Measurements from ENCODE around the gene NSMF. TPM values are rescaled to one million over a fixed set of nuclear protein-coding genes. Genes with fewer than 3 reads are reported as not detected.

Gene NSMF
- total and polyA plus RNA-seq, 2 of the 4 experiments (the other 2 are of a cell fraction), result 7.7 to 40.9 TPM

GRCh38 chr9:137407590-137408300 is 51.4 kb downstream of the NSMF start:
- DNase-seq, result no peak
- Histone ChIP-seq H2AK5ac (ENCODE audit: low read depth, low read length) (no peak overlapping the region), H3K14ac (replicated peaks; ENCODE audit: low read depth, low read length) (no peak overlapping the region), H3K56ac (ENCODE audit: extremely low read depth, insufficient read depth, low read length) (no peak overlapping the region), H2AK9ac (replicated peaks; ENCODE audit: low read depth, low read length, poor library complexity) (peak overlapping the region; percentile 7), H3K9ac (ENCODE audit: low read depth, low read length) (no peak overlapping the region), H3K27me3 (ENCODE audit: control insufficient read depth, insufficient read depth, low read length) (no peaks in the 10 kb centered on the region), H4K8ac (ENCODE audit: low read depth in 2 of 2, low read length in 2 of 2) (no peak overlapping the region), H2BK120ac (ENCODE audit: low read depth, low read length) (no peak overlapping the region), H3K79me1 (ENCODE audit: low read depth in 1 of 2, low read length in 2 of 2) (peaks cover 9 to 22% of the 10 kb centered on the region in 2 experiments), H4K91ac (ENCODE audit: insufficient read depth, low read depth, low read length) (no peak overlapping the region), H3K4ac (ENCODE audit: low read depth, low read length) (no peak overlapping the region; the same call in 1 of the 2 replicates), H3K27ac (ENCODE audit: insufficient read depth, low read length) (no peak overlapping the region), H3K4me1 (ENCODE audit: control insufficient read depth, insufficient read depth, low read length) (peaks cover 26% of the 10 kb centered on the region), H3K36me3 (ENCODE audit: control insufficient read depth, insufficient read depth, low read length) (no peaks in the 10 kb centered on the region), H2AFZ (replicated peaks; ENCODE audit: low read length, poor library complexity) (no peak overlapping the region), H3K18ac (ENCODE audit: low read depth, low read length) (no peak overlapping the region), H3K23ac (ENCODE audit: low read depth, low read length) (no peak overlapping the region), H2BK15ac (ENCODE audit: low read depth, low read length) (no peak overlapping the region), H3K4me3 (ENCODE audit: insufficient read depth, low read depth, low read length) (no peak overlapping the region), H2BK20ac (ENCODE audit: low read depth, low read length) (no peak overlapping the region), H2BK5ac (ENCODE audit: low read depth, low read length, poor library complexity, severe bottlenecking) (no peak overlapping the region), H4K5ac (ENCODE audit: low read depth, low read length) (no peak overlapping the region), H3K9me1 (ENCODE audit: insufficient read depth, low read length) (peaks cover 8% of the 10 kb centered on the region), H4K20me1 (ENCODE audit: insufficient read depth, low read length) (no peaks in the 10 kb centered on the region), H3K9me3 (ENCODE audit: control insufficient read depth, insufficient read depth, low read length) (no peaks in the 10 kb centered on the region), H3K4me2 (ENCODE audit: low read depth, low read length) (no peak overlapping the region)
- 55% methylated on average over 4 of the region's 31 CpGs; no CpG with 5 or more reads in 1 of the 2 experiments for WGBS, 2 experiments (ENCODE audit: extremely low coverage in 2 of 2, insufficient read length in 1 of 2)
- in situ Hi-C loops (cut with MboI; ENCODE audit: low sequenced_read_pairs), result no loop called here
- CTCF ChIA-PET, result no interaction called here
- TF ChIP-seq CEBPB (IDR thresholded peaks at IDR 0.05; ENCODE audit: low read depth, low read length) (no peak), BHLHE40 (IDR thresholded peaks at IDR 0.05; ENCODE audit: low read depth, low read length) (peak; percentile 32), MAZ (IDR thresholded peaks at IDR 0.05; ENCODE audit: borderline replicate concordance, low read depth, low read length) (no peak)
- TF ChIP-seq, protein P1, sequence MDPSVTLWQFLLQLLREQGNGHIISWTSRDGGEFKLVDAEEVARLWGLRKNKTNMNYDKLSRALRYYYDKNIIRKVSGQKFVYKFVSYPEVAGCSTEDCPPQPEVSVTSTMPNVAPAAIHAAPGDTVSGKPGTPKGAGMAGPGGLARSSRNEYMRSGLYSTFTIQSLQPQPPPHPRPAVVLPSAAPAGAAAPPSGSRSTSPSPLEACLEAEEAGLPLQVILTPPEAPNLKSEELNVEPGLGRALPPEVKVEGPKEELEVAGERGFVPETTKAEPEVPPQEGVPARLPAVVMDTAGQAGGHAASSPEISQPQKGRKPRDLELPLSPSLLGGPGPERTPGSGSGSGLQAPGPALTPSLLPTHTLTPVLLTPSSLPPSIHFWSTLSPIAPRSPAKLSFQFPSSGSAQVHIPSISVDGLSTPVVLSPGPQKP (IDR thresholded peaks at IDR 0.05; ENCODE audit: borderline replicate concordance, low read depth, low read length), result no peak
- intact Hi-C loops (cut with micrococcal nuclease), result loop anchor here (2.0 kb wide), 1 partner anchor 107 kb away; no protein-coding TSS in a partner anchor
- ATAC-seq (ENCODE audit: low read depth), result no peak
- dilution Hi-C loops (cut with HindIII; ENCODE audit: low sequenced_read_pairs, unreplicated experiment), result no loop called here
- BruUV-seq (replicated peaks), result no TSS peak
- POLR2A ChIA-PET (ENCODE audit: unreplicated experiment), result interaction anchor here (0.7 kb wide), 1 partner anchor 32 kb away, joined by 4 read pairs; no protein-coding TSS in a partner anchor

Data from IMR-90 (cell line).